GM12891 (cell line): ENCODE results near the gene ARSJ.

Experiments
- DNase-seq: peaks from one replicate; pipeline ENCODE4 v3.0.0; 2011; ENCODE audit warnings: low spot score; ENCODE audit not compliant: insufficient read length
- FAIRE-seq: peaks from 2 replicates; lab custom pipeline; 2011; peaks lifted over from hg19 to GRCh38; lab: Jason Lieb, UNC
- PAX5 ChIP-seq: IDR thresholded peaks from 2 replicates; pipeline ENCODE4 v1.6.1; 2011; ENCODE audit warnings: low read length, moderate library complexity, mild to moderate bottlenecking; ENCODE audit not compliant: insufficient read depth, severe bottlenecking
- POLR2A ChIP-seq: IDR thresholded peaks from 2 replicates; pipeline ENCODE4 v1.6.1; 2011; ENCODE audit warnings: low read depth, low read length, control low read depth
- POLR2AphosphoS5 ChIP-seq: IDR thresholded peaks from 2 replicates; pipeline ENCODE4 v1.6.1; 2011; ENCODE audit warnings: low read depth, low read length, control low read depth
- POU2F2 ChIP-seq: IDR thresholded peaks from 2 replicates; pipeline ENCODE4 v1.6.1; 2011; ENCODE audit warnings: low read depth, mild to moderate bottlenecking, control low read depth, low read length, moderate library complexity
- SPI1 ChIP-seq: IDR thresholded peaks from 2 replicates; pipeline ENCODE4 v1.6.1; 2011; ENCODE audit warnings: low read depth, low read length, control low read depth
- TAF1 ChIP-seq: IDR thresholded peaks from 2 replicates; pipeline ENCODE4 v1.6.1; 2011; ENCODE audit warnings: low read depth, low read length, control low read depth

ARSJ gene

DNA sequence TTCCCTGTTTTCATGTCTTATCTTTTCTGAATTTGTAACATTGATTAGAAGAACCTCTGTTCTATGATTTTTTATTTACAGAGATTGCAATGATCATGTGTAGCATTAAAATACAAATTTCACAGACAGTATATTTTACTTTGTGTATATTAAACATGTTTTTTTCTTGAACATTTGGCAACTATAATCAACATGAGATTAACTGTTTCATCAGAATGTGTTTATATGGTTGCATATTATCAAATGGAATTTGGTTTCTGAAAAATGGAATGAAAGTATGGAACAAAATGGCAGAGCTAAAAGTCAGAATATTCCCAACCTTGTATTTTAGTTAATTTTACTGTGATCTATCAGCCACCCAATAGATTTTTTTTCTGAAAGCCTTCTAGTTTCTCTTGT, 19.9 kb downstream of the ARSJ start:
- no peak for FAIRE-seq
- no peak for TF ChIP-seq POLR2A
- TF ChIP-seq PAX5, result no peak
- no peak for TF ChIP-seq POU2F2
- TF ChIP-seq SPI1, result no peak
- TF ChIP-seq POLR2AphosphoS5, result no peak

DNA sequence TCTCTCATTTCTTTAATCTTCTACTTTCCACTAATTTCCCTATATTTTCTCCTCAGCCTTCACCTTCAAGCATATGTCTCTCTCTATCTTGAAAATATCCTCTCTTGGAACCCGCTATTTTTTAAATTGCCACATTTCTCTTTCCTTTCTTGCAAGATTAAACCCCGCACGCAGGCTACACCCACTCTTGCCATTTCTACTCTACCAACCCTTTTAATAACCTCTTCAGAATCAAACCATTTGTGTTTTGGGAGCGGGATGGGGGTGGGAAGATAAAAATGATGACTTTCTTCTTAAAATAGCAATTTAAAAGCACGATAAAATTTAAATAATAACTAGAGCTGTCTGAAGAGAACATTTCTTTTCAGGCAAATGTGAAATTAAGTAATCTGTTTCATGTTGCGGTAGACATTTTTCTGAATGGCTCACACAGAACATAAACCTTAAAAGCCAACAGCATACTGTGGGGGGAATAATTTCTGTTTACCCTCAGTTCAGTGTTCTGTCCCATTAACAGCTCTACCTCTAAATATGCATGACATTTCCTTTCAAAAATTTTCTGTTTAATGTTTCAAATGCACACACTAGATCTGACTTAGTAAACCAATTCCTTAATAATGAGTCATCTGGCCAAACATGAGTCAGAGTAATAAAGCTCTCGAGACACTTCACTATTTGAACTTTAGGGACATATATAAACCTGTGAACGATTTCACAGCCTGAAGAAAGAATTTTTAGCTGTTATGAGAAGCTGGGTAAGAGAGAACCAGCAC, 20.5 kb downstream of the ARSJ start:
- TF ChIP-seq SPI1 (0 out of 2 replicates have a peak, but pooled peaks have one; percentile 35), TAF1 (no peak)
- FAIRE-seq (no peak), DNase-seq (no peak)

More for the DNA sequence above, 19.9 kb downstream of the ARSJ start:
- no peak for DNase-seq

DNA sequence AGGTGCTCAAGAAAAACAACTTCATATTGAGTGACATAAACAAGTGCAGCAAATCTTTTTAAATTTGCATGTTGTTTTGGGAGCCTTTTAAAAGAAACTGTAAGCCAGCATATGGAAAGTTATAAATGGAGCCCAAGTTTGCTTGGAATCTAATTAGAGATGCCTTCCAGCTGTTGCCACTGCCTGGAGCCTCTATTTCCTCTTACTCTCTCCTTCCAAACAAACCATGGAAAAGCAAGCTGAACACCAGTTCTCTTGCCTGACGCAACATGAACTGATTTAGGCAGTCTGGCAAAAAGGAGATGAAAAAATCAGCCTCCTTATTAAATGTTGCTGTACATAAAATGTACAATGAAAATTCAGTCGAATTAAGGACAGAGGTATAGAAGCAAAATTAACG, 21.5 kb downstream of the ARSJ start:
- DNase-seq, result no peak
- TF ChIP-seq POLR2A (no peak), PAX5 (no peak), POLR2AphosphoS5 (no peak), SPI1 (no peak), POU2F2 (no peak), TAF1 (no peak)
- FAIRE-seq, result no peak

DNA sequence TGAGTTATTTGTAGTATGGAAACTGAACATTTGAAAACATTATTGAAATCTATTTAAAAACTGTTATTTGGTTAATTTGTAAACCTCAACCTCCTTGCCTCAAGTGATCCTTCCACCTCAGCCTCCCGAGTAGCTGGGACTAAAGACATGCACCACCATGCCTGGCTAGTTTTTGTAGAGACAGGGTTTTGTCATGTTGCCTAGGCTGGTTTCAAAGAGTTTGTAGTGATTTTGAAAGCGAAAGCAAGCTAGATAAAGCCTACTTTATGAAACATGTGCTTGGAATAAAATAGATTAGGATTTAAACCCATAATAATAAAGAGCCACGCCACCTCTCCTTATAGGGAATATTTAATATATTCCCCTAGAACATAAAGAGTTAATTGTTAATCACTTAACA, 23.5 kb downstream of the ARSJ start:
- TF ChIP-seq PAX5 (no peak), POLR2A (no peak), POLR2AphosphoS5 (no peak), TAF1 (no peak), SPI1 (no peak), POU2F2 (no peak)
- FAIRE-seq (peak; percentile 9), DNase-seq (no peak)

DNA sequence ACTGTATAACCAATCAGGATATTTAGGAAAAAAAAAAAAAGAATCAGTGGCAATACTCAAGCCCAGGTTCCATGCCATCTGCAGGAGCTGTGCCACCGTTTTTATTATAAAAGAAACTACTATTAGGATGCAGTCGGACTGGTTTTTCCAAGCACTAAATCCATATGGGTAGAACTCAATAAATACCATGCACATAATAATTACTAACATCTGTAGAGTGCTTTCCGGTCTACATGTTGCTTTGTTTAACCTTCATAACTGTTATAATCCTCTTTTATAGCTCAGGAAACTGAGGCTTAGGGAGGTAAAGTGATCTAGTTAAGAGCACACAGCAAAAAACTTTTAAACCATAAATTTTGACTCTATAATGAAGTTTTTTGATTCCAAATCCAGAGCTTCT, 24.0 kb downstream of the ARSJ start:
- TF ChIP-seq POLR2AphosphoS5 (no peak), POU2F2 (no peak), TAF1 (no peak), SPI1 (no peak), PAX5 (no peak), POLR2A (no peak)
- FAIRE-seq (no peak), DNase-seq (no peak)

DNA sequence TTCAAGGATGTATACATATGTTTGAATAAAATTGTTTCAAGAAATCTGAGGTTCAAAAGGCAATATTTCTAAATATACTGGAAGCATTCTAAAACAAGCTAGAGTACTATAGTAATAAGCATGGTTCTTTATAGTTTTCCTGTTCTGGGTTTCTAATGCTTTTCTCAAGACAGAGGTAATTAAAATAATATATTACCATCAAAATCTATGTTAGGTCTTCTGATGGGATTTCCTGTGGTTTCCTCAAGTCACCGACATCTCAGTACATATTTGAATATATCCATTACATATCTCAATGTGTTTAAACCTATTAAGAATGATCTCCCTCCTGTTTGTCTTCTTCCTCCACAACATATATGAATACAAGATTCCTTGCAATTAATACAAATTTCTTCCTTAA, 25.6 kb downstream of the ARSJ start:
- no peak for FAIRE-seq
- TF ChIP-seq POLR2A (no peak), SPI1 (no peak), POU2F2 (no peak), POLR2AphosphoS5 (no peak)
- DNase-seq, result no peak

DNA sequence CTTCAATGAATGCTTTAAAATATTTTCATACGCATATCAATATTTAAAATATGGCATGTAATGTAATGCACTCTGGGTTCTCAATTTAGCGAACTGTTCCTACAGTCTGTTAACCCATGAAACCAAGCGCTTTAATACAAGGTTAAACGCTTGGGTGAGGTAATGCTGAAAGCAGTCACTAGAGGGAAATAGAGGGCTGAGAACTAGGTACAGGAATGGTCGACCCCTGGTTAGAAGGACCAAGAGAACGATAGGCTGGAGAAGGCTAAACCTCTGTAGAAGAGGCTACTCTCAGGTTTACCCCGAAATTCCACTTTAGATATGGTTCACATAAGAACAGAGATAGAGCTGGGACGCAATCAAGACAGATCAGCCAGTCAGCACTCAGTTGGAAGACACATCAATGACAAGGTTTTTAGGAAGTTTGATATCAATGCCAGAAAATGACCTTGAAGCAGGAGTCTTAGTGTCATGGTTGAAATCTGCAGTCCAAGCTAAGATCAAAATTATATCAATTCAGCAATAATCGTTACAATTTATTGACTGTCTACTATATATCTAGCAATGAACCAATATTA, 26.9 kb downstream of the ARSJ start:
- FAIRE-seq, result peak; percentile 81
- TF ChIP-seq TAF1, result no peak
- TF ChIP-seq SPI1, result no peak
- TF ChIP-seq POLR2AphosphoS5, result no peak
- TF ChIP-seq PAX5, result no peak
- TF ChIP-seq POU2F2, result no peak
- no peak for TF ChIP-seq POLR2A
- peak; percentile 1 for DNase-seq

DNA sequence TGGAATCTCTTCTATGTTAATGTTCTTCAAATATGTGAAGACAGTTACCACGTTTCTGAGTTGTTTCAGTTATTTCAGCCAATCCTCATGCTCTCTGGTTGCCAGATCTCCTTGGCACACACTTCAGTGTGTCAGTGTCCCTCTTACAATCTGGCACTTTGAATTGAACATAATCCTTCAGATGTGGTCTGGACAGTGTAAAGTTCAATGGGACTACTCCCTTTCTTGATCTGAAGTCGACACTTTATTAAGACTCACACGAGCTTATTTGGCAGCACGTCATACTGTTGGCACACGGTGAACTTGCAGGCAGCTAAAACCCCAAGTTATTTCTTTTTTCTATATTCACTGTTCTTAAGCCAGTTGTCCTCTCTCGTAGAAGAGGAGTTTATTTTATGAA, 28.2 kb downstream of the ARSJ start:
- TF ChIP-seq PAX5 (no peak), POLR2AphosphoS5 (no peak)
- FAIRE-seq (no peak), DNase-seq (no peak)

DNA sequence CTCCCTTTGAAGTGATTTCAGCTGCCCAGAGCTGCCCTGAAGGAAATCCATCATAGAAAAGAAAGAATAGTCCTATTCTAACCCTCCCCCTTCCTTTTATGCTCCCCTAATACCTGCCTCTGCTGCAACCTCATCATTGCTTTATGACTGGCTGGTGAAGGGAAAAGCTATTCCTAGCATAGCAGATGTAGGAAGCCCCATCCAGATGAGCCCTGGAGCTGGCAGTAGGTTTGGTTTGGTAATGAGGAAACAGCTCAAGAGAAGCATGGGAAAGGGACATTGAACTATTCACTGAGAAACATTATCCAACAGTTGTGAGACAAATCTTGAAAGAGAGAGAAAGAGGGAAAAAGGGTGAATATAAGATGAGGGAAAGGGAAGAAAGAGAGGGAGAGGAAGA, 29.2 kb downstream of the ARSJ start:
- no peak for TF ChIP-seq POU2F2
- TF ChIP-seq PAX5, result no peak
- no peak for TF ChIP-seq POLR2A
- no peak for TF ChIP-seq POLR2AphosphoS5
- no peak for TF ChIP-seq TAF1
- TF ChIP-seq SPI1, result no peak
- no peak for FAIRE-seq
- no peak for DNase-seq

DNA sequence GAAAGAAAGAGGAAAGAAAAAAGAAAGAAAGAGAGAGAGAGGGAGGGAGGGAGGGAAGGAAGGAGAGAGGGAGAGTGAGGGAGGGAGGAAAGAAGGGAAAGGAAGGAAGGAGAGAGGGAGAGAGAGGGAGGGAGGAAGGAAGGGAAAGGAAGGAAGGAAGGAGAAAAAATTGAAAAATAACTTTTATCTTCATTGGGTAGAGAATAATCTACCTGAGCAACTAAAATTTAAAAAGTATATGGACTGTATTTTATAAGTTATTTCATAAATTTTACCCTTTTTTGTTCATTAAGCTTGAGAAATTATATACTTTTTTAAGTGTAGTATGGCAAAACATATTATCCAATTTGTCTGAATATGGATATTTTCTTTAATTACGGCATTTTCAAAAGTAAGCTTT, 32.0 kb downstream of the ARSJ start:
- TF ChIP-seq POU2F2 (no peak), PAX5 (no peak), POLR2AphosphoS5 (no peak), POLR2A (no peak), TAF1 (no peak), SPI1 (no peak)
- no peak for FAIRE-seq
- no peak for DNase-seq
